ENCODE data around the gene MAN1A1. TPM values are rescaled to one million over a fixed set of nuclear protein-coding genes. Genes with fewer than 3 reads are reported as not detected.

Gene MAN1A1
- total RNA-seq, 1 donor from 2014 or later, result 24.0 TPM

DNA sequence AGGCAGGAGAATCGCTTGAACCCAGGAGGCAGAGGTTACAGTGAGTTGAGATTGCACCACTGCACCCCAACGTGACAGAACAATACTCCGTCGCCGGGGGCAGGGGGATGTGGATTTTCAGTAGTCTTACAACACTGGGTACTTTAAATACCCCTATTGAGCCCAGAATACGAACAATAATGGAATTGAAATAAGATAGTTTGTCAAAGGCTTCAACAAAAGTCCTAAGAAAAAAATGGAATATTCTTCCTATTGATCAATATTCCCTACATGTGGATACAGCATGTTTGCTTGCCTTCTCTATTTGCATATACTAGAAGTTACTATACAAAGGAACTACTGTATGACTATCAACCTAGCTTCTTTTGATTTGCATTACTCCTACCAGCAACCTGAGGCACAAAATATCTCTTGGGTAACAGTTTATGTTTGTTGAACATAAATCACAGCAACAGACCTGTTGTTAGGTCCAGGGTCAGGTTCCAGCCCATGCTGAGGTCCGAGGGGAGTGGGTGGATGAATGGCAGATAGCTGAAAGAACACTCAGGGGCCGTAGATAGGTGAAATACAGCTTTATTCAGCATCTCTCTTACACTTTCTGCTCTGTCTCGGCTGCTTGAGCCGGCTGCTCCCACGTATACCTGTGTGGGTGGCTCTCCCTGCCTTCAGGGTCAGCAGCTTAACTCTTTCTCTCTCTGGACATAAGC lies 23.8 kb downstream of the MAN1A1 start:
- DNase-seq, result no peak

DNA sequence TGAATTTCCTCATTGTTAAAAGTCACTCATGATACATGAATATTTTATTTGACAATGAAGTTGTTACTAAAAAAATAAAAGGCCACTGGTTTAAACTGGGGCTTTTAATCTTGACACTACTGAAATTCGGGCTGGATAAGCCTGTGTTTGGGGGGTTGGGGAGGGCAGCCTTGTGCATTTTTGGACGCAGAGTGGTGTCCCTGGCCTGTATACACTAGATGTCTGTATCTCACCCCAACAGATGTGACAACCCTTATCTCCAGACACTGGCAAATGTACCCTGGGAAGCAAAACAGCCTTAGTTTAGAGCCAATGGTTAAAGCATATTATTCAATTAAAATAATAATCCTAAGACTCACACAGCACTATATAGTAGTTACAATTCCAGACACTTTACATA lies 24.8 kb downstream of the MAN1A1 start:
- no peak for DNase-seq

DNA sequence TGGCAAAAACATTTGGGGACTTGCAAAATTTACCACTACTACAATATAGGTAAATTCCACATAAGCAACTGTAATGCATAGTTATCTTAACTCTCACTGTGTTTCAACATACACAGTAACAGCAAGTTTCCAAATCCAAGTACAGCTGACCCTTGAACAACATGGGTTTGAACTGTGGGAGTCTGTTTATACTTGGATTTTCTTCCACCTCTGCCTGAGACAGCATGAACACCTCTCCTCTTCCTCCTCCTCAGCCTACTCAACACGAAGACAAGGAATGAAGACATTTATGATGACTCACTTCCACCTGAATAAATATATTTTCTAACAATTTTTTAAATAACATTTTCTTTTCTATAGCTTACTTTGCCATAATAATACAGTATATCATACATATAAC lies 25.6 kb downstream of the MAN1A1 start:
- no peak for DNase-seq

DNA sequence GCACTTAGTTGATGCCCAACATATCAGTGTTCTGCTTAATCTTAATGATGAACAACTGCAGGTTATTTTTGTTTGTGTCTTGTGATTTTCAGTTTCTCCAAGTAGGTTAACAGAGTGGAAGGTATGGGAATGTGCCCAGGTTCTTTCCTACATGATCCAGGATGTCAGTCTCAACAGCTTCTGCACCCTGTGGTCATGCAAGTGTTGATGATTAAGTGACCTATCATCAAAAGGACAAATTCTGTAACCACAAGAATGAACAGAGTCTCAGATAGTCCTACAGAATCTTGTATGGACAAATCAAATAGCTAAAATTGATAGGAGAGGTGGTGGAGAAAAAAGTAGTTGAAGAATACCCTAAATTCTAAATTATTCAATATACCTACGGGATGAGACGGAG lies 26.1 kb downstream of the MAN1A1 start:
- DNase-seq, result no peak

DNA sequence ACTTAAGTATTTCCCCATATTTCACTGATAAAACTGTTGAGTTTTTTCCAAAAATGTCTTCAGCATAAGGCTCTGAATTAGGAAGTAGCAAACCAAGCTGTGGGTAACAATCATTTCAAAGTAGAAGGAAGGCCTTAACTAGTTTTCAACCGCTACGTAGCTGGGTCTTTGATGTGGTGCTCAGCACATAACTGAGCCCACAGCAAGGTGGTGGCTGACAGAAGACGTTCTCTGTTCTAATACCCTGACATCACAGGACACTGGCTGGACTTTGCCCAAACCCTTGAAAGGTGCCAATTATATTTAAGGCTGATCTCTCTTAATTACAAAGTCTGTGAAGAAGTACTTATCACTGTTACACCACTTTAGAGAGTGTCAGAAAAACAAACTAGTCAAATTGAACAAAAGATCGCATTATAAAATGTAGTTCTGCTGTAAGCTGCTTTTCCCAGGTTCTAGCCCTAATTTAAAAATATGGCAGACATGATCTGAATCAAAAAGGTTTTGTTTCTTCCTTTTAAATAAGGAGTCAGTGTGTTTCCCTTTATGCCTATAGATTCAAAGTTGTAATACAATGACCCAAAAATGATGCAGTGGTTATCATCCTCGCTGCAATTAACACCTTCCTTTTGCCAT lies 26.7 kb downstream of the MAN1A1 start:
- no peak for DNase-seq

DNA sequence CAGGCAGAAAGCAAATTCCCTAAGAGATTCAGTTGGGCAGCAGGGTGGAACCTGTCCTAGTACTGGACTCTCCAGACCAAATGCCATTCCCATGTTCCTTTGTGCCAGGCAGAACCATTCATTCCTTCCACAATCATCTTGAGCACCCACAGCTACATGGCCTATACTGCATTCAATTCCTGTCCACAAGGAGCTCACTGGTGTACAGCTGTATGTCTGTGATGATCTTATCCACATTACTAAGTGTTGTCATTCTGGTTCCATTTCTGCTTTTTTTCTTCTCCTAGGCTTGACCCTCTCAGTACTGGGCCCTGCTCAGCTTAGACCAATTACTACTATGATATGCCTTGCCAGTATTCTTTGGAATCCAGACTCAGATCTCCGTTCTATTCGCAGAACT lies 27.5 kb downstream of the MAN1A1 start:
- DNase-seq, result no peak

DNA sequence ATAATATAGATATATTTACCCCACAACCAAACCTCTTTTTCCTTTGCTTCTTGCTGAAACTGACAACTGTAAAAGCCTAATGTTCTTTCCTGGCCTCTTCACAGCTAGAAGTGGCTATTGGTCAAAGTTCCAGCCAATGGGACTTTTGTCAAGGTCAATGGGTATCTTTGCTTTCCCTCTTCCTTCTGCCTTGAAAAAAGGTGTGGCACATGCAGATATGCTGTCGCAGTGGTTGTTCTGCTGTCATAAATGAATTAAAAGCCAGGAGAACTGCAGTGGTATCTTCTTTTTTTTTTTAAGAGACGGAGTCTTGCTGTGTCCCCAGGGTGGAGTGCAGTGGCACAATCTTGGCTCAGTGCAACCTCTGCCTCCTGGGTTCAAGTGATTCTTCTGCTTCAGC lies 29.9 kb downstream of the MAN1A1 start:
- no peak for DNase-seq

DNA sequence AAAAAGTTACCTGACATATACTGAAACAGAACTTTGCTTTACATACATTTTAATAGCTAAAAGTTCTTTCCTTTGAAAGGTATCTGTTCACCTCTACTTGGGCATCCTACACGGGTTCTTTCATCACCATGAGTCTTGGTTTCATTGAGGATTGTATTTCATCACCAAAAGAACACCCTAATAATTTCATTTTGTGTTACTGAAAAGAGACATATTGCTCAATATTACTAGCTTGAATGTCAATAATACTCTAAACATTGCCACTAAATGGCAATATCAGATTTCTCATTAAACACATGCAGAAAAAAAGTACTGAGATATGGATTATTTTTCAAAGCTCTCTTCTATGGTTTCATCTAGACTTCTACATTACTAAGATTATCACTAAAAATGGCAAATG lies 30.8 kb downstream of the MAN1A1 start:
- no peak for DNase-seq

DNA sequence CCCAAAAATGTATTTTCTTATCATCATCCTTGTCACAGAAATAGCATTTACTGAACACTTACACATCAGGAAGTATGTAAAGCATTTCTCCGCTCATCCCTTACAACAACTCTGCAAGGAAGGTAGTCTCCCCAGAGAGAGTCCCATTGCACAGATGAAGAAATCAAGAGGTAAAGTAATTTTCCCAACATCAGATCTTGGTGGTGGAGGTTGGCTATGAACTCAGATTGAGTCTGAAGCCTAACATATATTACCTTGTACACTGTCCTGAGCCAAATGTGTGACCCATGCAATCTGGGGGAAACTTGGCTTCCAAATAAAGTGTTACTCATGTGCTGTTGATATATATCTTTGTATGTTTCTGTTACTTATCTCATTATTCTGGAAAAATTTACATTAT lies 31.4 kb downstream of the MAN1A1 start:
- DNase-seq, result no peak

DNA sequence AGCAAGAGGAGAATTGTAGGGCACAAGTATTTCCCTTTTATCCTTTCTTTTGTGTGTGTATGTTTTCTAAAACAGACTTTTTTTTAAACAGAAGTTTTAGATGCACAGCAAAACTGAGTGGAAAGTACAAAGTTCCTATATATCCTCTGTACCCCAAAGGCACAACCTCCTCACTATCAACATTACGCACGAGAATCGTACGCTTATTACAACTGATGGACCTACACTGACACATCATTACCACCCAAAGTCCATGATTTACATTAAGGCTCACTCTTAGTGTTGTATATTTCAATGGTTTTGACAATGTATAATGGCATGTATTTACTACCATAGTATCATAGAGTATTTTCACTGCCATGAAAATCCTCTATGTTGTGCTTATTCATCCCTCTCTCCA lies 32.6 kb downstream of the MAN1A1 start:
- DNase-seq, result no peak

DNA sequence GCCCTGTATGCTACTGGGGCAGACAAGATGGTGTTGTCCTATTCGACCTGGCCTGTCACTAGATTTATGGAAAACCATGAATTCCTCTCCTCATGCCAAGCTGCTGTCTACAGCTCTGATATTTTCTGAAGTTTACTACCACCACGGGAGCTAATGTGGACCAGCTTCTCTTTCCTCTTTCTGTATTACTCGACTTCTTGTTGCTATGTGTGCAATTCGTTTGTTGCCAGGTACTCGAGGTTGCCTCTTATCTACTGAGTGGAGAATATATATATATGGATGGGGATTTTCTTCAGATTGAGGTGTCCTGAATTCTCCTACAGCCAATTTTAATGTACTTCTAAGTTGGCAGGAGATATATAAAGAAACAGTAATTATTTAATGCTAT lies 34.7 kb downstream of the MAN1A1 start:
- no peak for DNase-seq

DNA sequence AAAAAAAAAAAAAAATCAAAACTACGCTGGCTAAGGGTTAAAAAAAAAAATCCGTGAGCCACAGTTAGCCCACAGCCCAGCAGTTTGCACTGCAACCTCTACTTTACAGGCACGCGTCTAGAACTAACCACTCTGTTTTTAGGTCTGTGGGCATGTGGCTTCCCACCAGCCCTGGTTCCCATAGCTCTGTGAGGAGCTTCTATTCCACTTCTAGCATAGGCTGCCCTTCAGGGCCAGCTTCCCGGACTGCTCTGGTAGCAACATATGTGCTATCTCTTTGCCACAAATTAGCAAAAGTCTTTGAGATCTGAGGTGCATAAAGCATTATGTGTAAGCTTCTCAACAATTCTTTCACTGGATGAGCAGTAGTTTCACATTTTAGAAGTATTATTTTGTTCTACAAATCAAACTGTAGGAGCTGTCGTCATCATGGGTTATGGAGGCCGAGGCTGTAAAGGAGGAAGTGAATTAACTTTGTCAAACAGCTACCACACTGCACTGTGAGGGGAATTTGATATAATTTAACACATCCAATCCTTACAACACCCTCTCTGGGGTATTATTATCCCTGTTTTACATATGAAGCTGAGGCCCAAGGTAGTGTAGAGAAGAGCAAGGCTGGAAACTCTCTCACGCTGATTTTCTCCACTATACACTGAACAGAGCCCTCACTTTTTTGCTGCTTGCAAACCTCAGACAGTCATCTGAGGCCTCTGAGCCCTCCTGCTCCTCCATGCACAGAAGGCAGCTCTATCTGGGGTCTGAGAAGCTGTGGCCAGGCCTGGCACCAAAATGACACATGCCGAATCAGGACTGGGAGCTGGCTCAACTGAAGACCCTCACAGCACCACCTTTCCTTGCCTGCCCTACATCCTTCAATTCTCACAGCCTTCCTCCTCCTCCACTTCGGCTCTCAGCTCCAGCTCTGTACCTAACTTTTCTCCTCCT lies 35.4 kb downstream of the MAN1A1 start:
- DNase-seq, result no peak

DNA sequence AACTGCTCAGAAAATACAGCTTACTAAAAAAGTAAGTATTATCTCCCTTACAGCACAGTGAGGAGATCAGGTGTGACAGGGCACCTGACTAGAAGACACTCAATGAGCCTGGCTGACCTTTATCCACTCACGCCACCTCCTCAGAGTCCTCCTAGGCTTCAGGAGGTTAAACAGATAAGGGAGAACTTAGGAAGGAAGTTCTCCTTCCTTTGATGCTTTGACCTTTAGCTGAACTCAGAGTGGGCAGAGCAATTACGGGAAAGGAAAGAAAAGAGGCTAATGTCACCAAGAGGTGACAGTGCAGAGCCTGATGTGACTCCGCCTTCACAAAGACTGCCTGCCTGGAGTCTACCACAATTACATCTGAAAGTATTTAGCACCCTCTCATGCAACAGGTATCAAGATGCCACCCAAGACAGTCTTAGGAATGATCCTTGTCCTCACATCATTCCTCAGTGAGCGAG lies 36.7 kb downstream of the MAN1A1 start:
- DNase-seq, result no peak

DNA sequence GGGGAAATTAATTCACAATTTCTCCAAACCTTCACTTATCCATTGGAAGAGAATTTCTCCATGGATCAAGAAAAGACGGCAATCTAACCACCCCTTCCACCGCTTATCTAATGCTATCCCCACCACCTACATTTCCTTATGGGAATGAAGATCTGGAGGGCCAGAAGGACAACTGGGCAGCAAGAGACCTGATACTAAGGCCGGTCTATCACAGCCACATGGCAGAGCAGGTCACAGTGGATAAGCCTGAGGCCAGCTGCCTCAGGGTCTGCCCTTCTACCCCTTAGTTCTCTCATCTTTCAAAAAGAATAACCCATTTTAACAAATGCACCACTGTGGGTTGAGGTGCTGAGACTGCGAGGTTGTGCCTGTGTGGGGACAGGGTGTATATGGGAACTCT lies 37.1 kb downstream of the MAN1A1 start:
- no peak for DNase-seq

DNA sequence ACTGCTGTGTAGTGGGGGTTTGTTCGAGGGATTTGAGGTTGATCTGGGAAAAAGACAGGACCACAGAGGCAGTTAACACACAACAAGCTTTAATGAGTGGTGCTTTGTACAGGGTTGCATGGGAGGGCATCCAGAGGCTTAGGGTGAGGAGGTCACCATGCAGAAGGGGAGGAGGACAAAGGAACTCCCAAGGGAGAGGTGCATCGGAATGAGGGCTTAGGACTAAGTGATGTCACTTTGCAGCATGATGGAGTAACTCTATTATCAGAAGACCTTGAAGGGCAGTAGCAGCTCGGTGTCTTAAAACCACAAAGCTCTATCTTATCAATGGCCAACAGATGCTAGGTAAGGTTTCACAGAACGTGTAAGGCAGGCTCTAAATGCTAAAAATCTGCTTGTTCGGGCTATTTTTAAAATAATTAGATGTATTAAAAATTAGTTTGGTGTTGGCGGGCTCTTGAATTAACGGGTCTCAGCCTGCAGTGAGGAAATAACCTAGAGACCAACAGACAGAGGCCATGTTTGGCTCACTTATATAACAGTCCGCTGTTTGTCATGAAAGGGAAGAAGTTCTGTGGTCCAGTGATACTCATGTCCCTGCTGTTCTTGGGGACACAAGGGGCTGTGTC lies 37.9 kb downstream of the MAN1A1 start:
- DNase-seq, result no peak

DNA sequence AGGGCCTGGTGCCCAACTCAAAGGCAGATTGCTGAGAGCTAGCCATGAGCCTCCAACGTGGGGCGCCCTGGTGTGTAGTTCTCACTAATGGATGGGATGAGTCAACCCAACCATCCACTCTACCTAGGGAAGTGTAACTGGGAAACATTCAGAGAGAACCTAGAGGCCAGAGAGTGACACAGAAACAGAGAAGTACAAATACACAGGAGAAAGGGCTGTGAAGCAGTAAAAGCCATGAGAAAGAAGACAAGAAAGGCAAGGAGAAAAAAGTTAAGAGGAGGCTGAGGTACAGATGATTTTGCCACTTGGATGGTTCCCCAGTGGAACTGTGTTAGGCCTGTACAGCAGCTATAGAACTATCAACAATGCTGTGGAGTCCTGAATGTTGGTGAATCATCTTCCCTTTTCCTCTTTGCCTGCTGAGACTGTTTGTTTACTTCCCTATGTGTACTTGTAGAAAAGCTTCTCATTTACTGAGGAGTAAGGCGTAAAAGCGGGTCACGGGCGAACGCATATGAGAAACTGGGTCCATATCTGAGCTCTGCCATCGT lies 39.0 kb downstream of the MAN1A1 start:
- no peak for DNase-seq

DNA sequence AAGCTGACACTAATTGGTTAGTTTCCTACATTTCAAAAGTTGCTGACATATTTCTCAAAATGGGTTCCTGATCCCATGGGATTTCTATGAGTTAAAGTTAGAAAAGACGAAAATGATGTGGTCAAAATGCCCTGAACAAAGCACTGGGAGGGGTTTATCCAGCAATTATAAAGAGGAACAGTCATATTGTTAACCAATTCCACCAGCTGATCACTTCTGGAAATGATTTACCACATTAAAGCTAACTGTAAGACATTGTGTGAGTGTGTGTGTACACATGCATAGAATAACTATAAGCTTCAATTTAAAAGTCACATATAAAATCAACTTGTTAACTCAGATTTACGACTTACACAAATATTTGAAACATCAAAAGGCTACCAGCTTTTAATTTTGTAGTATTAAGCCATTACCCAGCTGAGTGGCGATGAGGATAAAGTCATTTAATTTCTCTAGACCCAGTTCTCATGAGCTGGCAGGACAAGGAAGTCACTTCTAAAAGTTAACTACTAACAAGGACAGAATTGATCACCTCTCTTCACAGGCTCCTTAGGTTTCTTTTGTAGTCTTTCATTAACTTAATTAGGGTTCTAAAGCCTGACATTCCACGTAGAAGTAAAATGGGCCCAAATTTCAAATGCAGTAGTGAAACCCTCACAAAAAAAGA lies 40.4 kb downstream of the MAN1A1 start:
- DNase-seq, result no peak

DNA sequence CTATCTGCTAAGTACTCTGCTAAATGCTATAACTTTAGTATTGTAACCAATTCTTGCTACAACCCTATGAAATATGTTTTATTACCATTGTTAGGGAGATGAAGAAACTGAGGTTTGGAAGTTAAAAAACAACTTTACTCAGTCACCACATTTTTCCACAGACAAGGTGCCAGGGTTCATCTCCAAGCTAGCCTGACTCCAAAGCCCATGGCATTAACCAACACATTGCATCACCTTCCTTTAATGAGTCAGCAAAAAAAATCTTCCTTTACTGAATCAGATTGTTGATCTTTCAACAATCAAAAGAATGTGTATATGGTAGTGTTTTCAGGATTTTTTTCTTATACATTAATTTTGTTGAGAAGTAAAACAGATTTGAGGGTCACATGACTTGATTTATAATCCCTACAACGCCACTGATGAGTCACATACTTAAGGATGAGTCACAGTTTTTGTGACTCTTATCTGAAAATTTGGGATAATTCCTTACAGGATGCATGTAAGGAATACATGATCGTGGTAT lies 41.5 kb downstream of the MAN1A1 start:
- DNase-seq, result no peak

DNA sequence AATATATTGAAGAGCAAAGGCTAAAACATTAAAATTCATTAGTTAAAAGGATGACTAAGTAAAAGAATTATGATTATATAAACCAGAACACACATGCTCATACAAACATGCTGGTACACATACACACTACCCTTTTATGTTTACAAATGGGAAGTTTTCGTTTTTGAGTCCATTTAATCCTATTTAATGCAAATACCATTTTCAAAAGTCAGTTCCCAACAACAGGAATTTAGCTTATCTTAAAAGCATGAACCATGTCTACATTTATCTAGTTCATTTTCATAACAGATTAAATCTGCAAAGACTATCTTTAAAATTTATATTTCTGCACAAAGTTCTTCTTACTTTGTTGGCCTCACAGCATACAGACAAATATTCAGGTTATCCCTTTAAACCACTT lies 42.5 kb downstream of the MAN1A1 start:
- DNase-seq, result no peak

DNA sequence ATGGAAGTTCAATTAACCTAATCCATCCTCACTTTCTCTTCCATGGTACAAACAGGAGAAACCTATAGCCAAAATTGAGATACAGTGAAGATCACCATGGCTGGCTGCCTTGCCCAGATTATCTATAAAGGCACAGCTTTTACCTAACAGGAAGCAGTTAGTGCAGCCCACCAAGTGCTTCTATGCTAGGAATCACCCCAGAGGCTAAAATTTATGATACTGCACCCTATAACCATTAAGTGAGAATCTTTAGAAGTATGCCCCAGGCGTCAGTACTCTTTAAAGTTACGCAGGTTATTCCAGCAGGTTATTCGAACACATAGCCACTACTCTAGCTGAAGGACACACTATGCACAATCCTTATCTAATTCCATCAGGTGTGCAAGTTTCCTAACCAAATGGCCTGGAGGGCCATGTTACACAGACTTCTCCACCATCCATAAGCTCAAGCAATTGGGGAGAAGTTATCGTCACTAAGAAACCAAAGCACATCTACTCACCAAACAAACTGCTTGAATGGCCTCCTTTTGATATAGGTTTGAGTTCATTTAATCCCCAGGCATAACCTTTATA lies 43.1 kb downstream of the MAN1A1 start:
- DNase-seq, result no peak

Data from occipital lobe (tissue), 2 donors.